GM21619 (cell line): Measurements from ENCODE around the gene IRX2.

Experiments used
- ATAC-seq: cut with Tn5 transposase; IDR thresholded peaks from one replicate; pipeline ENCODE4 v1.9.1; 2021; ENCODE audit not compliant: unreplicated experiment

IRX2 gene

DNA sequence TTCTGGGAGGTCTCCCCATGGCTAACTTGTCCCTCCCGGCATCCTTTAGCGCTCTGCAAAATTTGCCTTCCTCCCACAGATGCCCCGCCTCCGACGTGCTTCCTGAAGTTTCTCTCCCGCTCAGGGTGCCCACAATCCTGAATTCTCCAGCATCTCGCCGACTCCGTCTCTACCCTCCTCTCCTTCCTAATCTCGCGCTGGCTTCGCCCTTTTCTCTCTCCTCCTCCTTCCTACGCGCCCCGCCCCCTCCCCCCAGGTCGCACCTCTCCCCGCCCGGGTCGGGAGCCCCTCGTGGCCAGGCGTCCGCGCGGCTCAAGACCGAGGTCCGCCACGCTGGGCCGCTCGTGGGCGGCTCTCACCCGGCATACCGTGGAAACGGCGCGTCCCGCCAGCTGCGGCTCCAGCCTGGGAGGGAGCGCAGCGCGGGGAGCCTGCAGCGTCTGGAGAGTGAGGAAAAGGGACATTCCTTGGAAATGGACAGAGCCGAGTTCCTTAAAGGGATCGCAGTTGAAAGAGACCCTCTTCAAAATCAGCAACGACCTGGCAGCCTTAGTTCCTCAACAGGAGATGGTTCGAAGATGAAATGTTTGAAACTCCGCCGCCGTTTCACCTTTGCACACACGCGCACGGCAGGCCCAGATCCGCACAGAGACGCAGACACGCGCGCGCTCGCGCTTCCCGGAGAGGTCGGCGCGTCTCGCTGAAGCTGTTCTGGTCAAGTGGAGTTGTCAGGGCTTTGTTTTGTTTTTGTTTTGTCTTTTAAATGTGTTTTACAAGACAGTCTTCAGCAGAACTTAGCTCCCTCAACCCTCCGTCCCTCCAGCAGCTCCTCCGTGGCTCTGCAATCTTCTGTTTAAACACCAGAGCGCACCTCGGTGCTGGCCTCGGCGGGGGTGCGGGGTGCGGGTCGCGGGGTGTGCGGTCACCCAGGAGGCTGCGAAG is 5.0 kb upstream of the IRX2 start:
- no peak for ATAC-seq

DNA sequence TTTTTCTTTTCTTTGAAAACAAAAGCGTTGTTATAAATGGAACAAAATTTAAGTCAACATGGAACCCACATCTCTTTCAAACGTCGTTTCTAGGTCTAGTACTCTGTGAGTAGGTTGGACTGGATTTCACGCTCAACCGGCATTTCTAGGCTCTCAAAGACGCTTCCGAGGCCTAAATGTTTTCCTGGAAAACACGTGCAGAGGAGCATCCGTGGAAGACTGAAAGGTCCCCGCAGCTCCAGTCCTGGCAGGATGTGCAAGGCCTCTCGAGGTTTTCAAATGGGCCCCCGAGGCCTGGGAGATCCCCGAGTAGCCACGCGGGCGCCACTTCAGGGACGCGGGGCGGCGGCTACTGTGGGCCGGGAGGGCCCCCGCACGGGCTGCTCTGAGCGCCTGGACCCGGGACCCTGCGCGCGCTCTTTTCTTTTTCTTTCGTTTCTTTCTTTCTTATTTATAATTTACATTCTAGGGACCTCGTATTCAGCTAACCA is 4.2 kb upstream of the IRX2 start:
- no peak for ATAC-seq

DNA sequence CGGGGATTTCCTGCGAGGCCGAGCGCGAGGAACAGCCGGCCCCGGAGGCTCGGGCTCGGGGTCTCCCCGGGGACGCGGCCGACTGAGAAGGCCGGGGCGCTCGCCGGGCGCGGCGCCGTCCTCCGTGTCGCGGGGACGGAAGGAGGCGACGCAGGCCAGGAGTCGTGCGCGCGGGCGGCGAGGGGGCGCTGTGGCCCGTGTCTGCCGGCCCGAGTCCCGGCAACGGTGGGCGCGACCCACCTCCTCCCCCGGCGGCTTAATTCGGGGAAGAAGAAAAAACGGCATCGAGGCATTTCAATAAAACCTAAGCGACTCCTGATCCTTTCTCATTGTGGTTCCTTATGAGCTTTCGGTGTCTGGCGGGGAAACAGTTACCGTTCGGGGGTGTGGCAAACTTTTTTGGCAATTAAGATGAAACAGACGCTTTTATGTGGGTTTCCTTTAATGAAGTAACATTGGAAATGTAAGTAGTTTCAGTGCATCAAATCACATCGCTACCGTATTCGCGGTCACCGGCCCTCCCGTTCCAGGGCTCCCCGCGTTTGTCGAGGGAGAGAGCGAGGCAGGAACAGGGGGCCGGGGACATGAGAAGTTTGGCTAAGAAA is 3.7 kb upstream of the IRX2 start:
- ATAC-seq: no peak

DNA sequence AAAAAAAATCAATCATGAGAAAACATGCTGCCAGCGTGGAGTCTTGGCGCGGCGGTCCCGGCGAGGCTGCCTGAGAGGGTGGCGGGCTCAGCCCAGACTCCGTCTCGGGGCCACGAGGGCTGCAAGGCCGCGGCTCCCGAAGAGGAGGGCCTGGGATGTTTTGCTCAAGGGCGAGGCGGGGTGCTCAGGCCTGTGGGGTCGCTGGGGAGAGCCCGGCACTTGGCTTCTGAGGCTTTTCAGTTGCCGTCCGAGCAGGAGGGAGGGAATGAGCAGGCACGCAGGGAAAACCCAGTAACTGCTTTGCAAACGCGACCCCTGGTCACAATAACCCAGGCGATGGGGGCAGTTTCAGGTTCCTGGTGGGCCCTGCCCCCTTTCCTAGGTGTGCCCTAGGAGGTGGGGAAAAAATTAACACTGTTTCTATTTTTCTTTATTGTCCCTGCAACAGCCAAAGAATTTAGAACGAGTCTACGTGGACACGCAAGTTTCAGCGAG is 3.2 kb upstream of the IRX2 start:
- ATAC-seq: no peak

DNA sequence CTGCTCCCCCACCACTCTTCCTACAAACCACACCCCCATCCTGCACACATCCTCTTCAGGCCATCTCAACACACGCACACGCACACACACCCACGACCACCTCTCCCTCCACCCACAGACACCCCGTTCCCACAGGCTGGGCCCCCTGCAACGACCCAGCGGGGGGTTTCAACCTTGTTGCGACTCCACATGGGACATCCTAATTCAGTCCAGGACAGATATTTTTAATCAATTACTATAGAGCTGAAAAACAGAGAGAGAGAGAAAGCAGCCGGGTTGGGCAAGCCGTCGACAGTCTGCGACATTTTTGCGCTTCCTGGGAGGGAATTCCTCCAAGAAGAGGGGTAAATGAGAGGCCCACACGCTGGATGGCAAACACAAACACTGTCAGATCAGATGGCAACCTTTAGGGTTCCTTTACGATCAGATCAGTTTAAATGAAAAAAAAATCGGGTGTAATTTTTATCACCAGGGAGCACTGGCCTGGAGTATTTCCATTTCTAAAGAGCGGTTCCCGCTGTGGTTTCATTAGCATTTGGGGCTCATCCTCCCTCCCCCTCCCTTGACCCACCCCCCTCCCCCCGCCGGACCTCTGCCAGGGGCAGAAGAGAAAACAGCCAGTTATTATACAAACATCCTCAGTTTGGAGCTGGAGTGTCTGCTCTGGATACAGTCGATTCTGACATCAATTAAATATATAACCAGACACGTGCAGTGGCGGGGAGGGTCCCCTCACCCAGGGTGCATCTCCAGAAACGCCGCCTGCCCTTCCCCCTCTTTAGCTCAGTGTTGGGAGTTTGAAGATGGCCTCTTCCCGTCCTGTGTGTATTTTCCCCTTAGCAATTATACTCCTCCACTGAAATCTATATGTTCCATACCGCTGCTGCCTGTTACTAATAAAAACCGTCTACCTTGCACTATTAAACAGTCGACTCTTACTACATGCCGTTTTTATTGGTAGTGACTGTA is 2.3 kb upstream of the IRX2 start:
- no peak for ATAC-seq

DNA sequence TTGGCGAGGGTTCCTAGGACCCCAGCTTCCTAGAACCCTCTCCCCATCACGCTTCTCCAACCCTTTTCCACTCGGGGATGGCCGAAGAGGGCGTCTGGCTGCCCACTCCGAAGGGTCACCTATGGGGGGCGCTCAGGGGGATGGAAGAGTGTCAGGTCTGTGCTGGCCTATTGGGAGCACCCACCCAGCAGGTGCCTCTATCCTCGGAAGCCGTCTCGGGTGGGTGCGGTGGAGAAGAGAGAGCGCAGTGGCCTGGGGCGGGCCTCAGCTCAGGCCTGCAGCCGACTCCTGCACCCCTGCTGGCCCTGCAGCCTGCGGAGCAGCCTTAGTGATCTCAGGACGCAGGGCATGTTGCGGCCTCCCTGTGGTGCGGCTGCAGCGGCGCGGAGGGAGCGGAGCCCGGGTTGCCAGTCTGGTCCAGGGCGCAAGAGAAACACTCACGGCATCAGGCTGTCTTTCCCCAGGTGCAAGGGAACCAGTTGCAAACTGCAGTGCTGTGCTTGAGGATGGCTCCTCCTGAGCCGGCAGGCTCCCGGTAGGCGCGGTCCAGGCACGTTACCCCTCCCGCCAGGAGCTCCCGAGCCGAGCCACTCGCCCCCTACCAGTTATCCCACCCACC is 1.5 kb upstream of the IRX2 start:
- no peak for ATAC-seq

DNA sequence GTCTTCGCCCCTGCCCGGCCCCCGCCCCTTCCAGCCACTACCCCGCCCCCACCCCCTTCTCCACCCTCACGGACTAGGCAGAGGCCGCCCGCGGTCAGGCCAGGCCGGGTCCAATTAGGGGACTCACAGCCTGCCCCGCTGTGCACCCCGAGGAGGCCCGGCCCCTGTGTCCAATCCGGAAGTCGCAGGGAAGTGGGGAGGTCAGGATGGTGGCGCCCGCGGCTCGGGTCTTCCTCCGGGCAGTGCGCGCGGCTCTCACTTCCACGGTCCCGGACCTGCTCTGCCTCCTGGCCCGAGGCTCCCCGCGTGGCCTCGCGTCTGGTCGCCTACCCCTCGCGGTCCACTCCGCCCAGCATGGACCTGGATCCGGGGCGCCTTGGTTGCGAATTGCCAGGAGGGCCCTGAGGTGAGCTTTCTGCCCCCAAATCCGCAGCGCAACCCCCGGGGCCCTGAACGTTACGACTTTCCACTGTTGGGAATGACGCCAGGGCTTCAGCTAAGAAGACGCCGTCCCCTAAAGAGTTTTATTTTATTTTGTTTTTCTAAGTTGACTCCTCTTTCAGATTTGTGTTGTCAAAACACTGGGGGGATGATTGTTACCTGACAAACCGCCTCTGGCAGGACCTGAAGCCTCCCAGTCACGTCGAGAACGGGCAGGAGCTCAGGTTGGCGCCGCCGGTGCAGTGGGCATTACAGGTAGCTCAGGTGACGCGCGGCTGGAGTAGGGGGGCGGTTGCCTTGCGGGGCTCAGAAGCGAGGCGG is 763 bp upstream of the IRX2 start:
- no peak for ATAC-seq

DNA sequence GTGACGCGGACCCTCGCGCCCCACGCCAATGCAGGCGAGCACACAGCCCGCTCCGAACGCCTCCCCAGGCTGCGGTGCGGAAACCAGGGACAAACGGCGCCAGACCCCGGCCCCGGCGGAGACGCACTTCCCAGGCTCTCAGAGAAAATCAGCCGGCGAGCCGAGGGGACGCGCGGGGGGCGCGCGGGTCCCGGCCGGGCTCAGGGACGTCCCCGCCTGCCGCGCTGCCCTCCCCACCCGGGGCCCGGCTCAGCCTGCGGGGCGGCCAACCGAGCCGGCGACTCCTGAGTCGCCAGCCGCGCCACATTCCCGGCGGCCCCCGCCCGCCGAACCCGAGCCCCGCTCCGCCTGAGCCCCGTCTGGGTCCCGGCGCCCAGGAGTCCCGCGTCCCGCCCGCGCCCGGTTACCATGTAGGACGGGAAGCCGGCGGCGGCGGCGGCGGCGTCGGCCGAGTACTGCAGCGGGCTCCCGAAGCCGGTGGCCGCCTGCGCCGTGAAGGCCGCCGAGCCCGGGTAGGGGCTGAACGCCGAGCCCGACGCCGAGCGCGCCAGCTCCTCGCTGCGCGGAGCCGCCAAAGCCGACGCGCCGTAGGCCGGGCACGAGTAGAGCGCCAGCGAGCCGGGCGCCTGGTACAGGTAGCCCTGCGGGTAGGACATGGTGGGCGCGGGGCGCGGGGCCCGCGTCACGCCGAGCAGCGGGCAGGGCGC is 566 bp downstream of the IRX2 start:
- no peak for ATAC-seq

DNA sequence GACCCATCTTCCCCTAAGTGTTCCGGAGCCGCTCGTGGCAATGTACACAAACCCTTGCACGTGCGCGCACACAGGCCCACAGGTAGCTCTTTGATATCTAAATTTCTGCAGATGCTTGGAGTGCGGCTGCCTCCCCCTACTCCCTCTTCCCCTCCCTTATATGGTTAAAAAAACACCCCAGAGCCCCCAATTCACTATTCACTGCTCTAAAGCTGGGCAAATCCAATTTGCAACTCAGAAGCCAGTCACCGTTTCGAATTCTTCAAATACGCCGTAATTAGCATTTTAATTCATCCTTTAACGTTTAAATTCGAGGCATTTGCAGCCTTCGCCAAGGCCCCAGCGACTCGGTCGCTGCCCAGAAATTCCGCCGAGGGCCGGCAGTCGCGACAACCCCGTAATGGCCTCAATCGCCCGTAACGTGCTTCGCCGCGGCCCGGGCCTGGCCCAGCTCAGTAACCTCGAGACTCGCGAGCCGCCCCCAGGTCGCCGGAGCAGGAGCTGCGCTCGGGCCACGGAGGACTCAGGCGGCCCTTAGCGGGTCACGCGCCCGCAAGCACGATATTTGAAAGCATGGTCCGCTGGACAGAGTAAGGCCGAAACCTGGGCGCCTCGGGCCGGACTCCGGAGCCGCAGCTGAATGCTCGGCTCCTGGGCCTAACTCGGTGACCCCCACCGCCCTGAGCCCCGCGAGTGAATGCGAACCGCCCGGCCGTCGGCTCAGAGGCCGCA is 1.3 kb downstream of the IRX2 start:
- no peak for ATAC-seq

DNA sequence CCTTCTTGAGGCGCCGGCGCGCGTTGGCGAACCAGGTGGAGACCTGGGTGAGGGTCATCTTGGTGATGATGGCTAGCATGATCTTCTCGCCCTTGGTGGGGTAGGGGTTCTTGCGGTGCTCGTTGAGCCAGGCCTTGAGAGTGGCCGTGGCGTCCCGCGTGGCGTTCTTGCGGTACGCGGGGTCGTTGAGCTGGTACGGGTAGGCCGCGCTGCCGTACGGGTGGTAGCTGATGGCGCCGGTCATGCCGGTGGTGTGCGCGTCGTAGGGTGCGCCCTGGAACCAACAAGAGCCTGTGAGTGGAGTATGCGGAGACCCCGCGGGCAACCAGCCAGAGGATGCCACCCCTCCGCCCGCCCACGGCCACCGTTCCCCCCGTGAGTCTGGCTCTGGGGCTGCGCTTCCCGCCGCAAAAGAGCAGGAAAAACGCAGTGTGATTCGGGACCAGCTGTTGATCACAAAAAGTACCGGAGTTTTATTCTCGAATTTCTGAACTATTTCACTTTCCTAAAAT is 1.9 kb downstream of the IRX2 start:
- no peak for ATAC-seq

DNA sequence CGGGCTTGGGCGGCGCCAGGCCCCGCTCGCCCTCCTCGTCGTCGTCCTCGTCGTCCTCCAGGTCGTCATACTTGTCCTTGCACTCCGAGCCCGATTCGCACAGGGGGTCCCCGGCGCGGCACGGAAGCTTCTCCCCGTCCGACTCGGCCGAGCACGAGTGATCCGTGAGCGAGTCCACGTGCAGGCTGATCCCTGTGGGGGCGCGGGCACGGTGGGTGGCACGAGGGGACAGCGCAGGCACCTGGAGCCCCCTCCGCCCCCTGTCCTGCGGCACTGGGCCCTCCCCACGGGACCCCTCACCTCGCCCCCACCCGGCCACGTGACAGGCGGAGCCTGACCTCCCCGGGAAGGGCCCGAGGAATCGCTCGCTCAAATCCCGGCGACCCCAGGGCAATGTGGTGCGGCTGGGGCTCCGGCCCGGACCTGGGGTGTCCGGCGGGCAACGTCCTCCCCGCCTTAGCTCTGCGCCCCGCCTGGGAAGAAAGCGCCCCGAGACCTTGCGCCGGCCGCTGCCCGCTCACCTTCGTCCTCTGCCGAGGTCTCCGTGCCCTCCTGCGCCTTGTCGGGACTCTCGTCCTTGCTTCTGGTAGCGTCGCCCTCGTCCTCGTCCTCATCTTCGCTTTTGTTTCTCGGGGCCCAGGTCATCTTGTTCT is 2.5 kb downstream of the IRX2 start:
- ATAC-seq: no peak

DNA sequence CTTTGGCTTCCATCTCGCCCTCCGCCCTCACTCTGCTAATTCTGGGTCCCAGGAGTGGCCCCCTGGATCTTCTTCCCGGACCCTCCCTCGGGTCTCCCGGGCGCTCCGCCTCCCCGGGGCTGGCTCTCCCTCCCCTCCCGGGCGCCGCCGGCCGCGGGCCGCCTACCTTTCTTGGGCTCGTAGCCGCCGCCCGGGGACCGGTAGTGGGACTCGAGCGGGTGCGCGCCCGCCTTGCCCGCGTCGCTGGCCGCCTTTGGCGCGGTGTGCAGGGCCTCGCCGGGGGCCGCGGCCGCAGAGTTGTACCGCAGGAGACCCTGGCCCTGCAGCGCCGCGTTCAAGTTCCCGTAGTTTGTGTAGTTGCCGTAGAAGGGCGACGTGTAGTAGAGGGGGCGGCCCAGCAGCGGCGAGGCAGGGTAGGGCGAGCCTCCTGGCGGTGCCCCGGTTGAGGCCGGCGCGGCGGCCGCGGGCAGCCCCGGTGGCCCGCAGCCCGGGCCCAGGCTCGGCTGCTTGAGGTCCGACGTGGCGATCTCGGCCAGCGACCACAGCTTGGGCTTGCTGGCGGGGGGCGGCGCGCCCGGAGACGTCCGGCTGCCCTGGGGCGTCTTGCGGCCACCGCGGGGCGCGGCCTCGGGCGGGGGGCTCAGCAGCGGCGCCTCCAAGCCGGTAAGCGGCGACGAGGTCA is 3.2 kb downstream of the IRX2 start:
- ATAC-seq: no peak

DNA sequence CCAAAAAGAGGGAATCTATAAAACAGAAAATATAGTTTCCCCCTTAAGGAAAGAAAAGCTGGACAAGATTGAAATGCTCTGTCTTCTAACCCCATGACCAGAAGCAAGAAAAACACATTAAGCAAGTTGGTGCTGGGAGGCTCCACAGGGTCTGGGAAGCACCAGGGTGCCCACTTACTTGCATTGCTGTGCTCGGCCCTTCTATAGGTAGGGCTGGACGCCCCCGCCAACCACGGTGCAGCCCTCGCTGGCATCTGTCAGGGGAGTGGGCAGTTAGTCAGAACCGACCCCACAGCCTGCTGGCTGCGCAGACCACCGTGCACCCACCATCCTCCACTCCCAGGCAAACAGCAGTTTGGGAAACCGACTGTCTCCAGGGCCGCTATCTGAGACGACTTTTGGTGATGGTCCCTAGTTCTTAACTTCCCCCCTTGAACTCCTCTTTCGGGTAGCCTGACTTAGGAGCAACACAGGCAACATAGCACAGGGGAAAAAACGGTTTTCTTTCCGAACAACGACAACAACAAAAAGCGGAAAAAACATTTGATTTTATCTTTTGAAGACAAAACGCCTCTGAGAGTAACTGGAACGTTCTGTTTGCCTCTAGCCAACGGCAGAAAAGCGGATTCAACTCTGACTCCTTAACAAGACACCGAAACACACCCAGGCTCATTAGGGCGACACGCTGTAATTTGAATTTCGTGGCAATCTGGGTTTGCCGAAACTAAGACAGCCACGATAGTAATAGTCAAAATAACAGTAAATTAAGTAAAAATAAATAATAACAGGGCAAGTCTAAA is 3.9 kb downstream of the IRX2 start:
- no peak for ATAC-seq

DNA sequence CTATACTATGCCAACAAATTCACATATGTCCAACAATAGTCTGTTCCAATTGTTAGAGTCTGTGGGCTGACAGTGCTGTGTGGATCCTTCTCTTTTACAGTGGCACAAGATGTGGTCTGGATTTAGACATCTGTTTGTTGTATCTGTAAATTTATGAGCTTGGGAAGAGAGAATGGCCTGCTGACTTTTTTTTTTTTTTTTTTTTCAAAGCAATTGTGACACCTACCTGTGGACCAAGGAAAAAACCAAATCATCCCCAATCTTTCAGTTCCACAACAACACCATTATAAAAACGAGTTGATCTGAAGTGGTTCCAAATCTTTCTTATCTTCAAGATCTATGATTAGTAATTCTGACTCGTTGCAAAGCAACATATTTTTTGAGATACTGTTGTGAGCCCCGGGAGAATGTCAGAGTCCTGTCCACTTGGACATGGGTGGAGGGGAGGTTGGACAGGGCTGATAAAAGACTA is 4.9 kb downstream of the IRX2 start:
- no peak for ATAC-seq

DNA sequence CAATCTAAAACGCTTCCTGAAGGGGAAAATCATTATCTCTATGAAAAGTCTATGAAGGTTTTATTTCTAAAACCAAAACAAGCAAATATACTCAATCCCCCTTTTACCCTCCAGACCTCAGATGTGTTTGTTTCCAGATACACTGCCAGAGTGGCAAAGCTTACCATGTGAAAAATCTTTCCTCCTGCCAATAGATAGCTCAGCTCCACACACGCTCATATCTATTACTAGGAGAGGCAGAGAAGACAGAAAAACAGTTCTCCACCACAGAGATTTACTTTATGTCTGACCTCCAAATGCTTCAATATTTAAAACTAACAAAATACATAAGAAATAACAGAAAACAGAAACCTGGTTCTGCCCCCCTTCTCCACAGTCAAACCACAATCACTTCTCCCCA is 7.0 kb downstream of the IRX2 start:
- no peak for ATAC-seq

DNA sequence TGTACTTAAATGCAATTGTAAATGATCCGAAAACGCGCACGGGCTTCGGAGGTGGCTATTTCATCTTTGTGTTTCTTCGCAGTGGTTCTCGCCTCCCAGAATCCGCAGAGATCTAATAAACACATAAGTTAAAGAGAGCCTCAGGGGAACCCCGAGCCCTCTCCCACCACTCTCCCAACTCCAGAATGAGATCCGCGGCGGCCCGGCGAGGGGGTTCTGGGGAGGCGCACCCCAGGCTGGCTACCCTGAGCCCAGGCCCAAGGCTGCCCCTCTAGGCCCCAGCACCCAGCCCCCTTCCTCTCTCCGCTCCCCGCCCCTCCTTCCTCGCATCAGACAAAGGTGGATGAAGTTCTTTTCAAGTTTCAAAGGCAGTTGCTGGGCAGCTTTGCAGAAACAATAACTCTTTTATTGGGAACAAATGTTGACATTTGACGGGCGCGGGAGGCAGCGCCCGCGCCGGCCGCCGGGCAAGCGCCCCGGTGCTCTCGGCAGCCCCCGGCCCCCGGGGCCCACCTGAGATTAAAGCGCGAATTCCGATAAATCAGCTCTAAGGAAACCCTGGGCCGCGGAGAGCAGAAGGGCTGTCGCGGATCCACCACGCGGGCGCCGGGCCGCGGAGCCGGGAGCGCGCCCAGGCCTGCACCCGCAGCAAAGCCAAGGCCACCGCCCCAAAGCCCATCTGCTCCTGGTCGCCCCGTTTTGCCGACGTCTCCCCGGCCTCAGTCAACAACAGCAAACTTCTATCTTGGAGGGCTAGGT is 8.4 kb downstream of the IRX2 start:
- no peak for ATAC-seq
